Measurements from ENCODE around the gene TFEB. TPM values are rescaled to one million over a fixed set of nuclear protein-coding genes. Genes with fewer than 3 reads are reported as not detected.

TFEB gene
- polyA plus RNA-seq, 4 donors = 4.5 to 10.2 (median 9.1) TPM

- DNase-seq (ENCODE audit: low read depth in 4 of 4, low spot score in 3 of 4) = no peak
These were observed 79.3 kb downstream of the TFEB start for GRCh38 chr6:41656002-41656691.

- DNase-seq (ENCODE audit: low read depth in 4 of 4, low spot score in 3 of 4) = no peak
These were observed 79.8 kb downstream of the TFEB start for GRCh38 chr6:41655646-41656001.

GRCh38 chr6:41655176-41655575 is 80.2 kb downstream of the TFEB start:
- no peak for DNase-seq (ENCODE audit: low read depth in 4 of 4, low spot score in 3 of 4)

- DNase-seq (ENCODE audit: low read depth in 4 of 4, low spot score in 3 of 4) = no peak
These were observed 80.7 kb downstream of the TFEB start for GRCh38 chr6:41654698-41655151.

- no peak for DNase-seq (ENCODE audit: low read depth in 4 of 4, low spot score in 3 of 4)
These were observed 81.2 kb downstream of the TFEB start for GRCh38 chr6:41654151-41654697.

GRCh38 chr6:41653691-41654090 is 81.7 kb downstream of the TFEB start:
- no peak for DNase-seq (ENCODE audit: low read depth in 4 of 4, low spot score in 3 of 4)

GRCh38 chr6:41652866-41653652 is 82.3 kb downstream of the TFEB start:
- no peak for DNase-seq (ENCODE audit: low read depth in 4 of 4, low spot score in 3 of 4)

GRCh38 chr6:41651962-41652657 is 83.3 kb downstream of the TFEB start:
- DNase-seq (ENCODE audit: low read depth in 4 of 4, low spot score in 3 of 4) = no peak

- no peak for DNase-seq (ENCODE audit: low read depth in 4 of 4, low spot score in 3 of 4)
These were observed 84.0 kb downstream of the TFEB start for GRCh38 chr6:41651246-41651961.

- DNase-seq (ENCODE audit: low read depth in 4 of 4, low spot score in 3 of 4) = no peak
These were observed 85.3 kb downstream of the TFEB start for GRCh38 chr6:41650120-41650519.

GRCh38 chr6:41649596-41649995 is 85.8 kb downstream of the TFEB start:
- no peak for DNase-seq (ENCODE audit: low read depth in 4 of 4, low spot score in 3 of 4)

GRCh38 chr6:41648921-41649320 is 86.5 kb downstream of the TFEB start:
- DNase-seq (ENCODE audit: low read depth in 4 of 4, low spot score in 3 of 4) = no peak

GRCh38 chr6:41648070-41648585 is 87.3 kb downstream of the TFEB start:
- no peak for DNase-seq (ENCODE audit: low read depth in 4 of 4, low spot score in 3 of 4)

GRCh38 chr6:41647061-41647511 is 88.3 kb downstream of the TFEB start:
- no peak for DNase-seq (ENCODE audit: low read depth in 4 of 4, low spot score in 3 of 4)

- DNase-seq (ENCODE audit: low read depth in 4 of 4, low spot score in 3 of 4) = no peak
These were observed 89.2 kb downstream of the TFEB start for GRCh38 chr6:41646026-41646795.

GRCh38 chr6:41645007-41645618 is 90.3 kb downstream of the TFEB start:
- DNase-seq (ENCODE audit: low read depth in 4 of 4, low spot score in 3 of 4) = no peak

- no peak for DNase-seq (ENCODE audit: low read depth in 4 of 4, low spot score in 3 of 4)
These were observed 91.0 kb downstream of the TFEB start for GRCh38 chr6:41644297-41644879.

- no peak for DNase-seq (ENCODE audit: low read depth in 4 of 4, low spot score in 3 of 4)
These were observed 91.5 kb downstream of the TFEB start for GRCh38 chr6:41643899-41644269.

Data from left renal pelvis (tissue), 4 donors.